ENCODE measurements around the gene GPN2.
"Not testable (repeated sequence)": the region's sequence is repeated elsewhere in the genome, so short reads cannot be mapped to it uniquely, and the experiment has no call there.

Gene GPN2

GRCh38 chr1:26858160-26858559 lies 31.9 kb downstream of the GPN2 start:
- DNase-seq (ENCODE audit: low read depth in 2 of 2) = no peak

DNA sequence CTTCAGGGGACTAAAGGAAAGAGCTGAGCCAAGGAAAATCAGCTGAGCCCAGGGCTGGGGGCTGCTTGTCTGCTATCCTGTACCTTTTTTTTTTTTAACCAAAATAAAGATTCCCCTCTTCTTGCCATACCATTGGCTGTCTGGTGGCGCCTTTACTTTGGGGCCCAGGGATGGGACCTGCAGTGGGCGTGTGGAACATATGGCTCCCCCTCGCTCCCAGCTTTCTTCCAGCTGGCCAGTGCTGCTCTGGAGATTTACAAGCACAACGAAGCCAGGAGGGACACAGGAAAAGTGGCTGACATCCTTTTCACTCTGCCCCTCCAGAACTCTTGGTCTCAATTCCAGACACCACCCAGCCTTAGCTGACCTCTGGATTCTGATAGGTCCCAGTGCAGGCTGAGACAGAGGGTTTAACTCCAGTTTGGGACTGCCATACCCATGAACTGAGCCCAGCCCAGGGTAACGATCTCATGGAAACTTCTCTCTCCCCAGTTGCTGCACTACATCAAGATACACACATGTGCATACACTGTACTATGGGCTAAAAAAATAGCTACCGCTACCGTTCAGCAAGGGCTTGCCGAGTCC lies 32.5 kb downstream of the GPN2 start:
- no peak for DNase-seq (ENCODE audit: low read depth in 2 of 2)

DNA sequence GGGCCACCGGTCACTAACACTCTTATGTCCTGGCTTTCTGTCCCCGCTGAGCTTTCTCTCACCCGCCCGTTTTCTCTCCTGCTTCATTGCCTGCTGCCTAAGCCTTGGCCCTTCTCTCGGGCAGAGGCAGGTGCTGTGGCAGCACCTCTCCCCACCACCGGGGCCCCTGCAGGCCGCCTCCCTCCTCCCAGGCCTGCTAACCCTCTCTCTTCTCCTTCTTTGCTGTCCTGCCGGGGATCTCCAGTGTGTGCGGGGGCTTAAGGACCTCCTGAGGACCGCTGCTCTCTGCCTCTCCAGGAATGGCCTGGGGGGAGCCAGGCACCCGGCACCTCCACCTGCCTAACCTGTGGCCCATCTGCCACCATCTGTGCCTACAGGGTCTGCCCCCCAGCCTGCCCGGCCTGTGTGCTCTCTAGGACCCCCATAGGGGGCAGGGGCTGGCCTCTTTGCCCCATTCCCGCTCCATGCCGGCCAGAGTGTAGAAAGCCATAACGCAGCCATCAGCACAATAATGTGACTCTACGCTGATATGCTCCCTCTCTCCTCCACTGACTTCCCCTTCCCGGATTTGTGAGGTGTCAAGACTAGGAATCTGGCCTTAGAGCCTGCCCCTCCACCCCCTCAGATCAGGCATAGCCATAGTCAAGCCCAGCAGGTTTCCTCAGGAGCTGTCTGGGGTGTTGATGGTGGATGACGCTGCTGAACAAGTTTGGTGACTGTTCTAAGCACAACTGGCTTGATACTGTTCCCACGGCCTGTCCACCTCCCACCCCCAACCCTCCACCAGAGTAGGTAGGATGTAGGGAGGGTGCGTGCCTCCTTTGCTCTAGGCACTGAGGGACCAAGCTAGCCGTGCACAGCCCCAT lies 33.2 kb downstream of the GPN2 start:
- no peak for DNase-seq (ENCODE audit: low read depth in 2 of 2)

DNA sequence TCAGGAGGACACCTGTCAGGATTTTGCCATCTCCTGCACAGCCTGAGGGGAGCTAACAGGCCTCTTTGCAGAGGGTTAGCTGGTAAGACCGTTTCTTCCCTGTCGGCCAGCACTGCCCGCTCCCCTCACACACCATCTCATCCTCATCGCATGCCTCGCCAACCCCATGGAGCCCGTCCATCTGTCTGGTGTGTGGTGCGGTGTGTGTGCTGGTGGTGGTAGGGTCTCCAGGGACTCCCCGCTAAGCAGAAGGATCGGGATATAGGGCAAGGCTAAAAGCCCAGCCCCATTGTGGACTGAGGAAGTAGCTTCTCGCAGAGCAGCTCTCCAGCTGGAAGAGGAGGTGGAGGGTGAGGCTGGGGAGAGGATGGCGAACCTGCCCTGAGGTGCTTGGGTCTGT lies 33.9 kb downstream of the GPN2 start:
- DNase-seq (ENCODE audit: low read depth in 2 of 2) = no peak

- no peak for DNase-seq (ENCODE audit: low read depth in 2 of 2)
These were observed 34.4 kb downstream of the GPN2 start for GRCh38 chr1:26855636-26856035.

DNA sequence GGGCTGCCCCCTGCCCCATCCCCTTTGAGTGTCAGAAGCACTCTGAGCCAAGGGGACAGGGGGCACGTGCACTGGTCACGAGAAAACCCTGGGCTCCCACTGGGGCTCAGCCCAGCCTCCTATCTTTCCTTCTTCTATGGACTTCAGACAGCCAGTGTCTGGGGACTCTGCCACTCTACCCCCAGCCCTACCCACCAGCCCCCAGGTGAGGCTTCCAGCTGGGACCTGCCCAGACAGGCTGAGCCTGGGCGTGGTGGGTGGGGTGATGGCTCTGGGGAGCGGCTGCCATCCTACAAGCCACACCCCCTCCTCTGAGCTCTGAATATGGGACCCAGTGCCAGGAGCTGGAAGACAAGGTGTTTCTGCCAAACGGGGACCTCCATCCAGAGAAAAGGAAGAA lies 35.2 kb downstream of the GPN2 start:
- DNase-seq (ENCODE audit: low read depth in 2 of 2) = no peak

DNA sequence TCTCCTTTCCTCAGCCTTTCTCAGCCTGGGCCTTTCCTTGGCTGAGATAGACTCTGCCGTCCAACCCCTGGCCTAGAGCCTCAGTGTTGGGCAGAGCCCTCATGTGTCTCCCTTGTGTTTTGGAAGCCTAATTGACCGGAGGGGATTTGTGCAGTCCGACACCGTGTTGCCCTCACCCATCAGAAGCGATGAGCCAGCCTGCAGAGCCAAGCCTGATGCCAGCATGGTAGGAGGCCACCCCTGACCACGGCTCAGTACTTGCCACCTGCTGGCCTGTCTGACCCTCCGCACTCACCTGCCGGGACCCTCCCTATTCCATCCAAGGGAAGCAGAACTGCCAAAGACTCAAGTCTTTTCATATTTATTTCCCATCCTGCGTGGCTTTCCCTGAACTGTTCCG lies 36.5 kb downstream of the GPN2 start:
- DNase-seq (ENCODE audit: low read depth in 2 of 2) = no peak

GRCh38 chr1:26853156-26853555 lies 36.9 kb downstream of the GPN2 start:
- DNase-seq (ENCODE audit: low read depth in 2 of 2) = peak; percentile 59 to 75

GRCh38 chr1:26852701-26853100 lies 37.4 kb downstream of the GPN2 start:
- no peak for DNase-seq (ENCODE audit: low read depth in 2 of 2)

- DNase-seq (ENCODE audit: low read depth in 2 of 2) = no peak
These were observed 38.9 kb downstream of the GPN2 start for GRCh38 chr1:26851106-26851684.

DNA sequence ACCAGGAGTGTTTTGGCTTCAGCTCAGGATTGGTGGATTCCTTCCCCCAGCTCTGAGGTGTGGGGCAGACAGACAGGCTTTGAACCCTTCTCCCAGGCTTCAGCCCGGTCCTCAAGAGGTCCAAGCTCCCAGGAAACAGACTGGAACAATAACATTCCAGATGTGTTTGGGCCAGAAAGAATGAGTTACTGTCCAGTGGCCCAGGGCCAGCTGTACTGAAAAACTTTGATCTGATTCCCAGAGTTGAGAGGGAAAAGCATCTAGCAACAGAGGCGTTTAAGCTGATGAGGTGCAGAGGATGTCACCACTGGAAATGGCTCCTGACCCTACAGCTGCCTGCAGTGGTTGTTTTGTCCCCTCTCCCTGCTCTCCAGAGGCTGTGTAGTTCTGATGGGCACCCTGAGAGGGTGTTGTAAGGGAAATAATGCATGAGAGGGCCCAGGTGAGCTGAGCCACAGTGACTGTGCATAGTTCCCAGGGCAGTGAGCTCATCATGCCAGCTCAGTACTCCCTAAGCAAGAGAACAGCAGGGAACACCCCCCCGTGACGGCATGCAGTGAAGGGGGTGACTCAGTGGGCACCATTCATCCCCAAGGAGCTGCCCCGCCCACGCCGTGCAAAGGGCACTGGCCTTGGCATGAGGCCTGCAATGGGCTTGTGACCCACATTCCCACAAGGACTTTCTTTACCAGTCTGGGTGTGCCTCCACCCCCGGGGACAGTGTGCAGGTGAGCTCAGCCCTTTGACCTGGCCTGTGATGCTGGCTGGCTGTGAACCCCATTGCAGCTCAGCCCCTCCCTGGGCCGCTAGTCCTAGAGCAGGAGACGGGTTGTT lies 40.9 kb downstream of the GPN2 start:
- DNase-seq (ENCODE audit: low read depth in 2 of 2) = no peak

DNA sequence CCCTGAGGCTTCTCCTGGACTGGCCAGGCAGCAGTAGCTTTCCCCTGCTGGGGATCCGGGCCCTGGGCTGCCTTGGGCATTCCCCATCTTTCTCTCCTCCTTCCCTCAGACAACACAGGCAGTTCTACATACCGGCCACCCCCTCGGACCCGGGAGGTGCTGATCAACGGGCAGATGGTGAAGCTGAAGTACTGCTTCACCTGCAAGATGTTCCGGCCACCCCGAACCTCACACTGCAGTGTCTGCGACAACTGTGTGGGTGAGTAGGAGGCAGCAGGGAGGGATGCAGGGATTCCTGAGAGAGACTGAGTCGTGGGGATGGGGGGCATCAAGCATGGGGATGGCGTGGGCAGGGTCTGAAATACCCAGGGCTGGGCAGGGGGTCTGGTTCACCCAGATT lies 41.6 kb downstream of the GPN2 start:
- no peak for DNase-seq (ENCODE audit: low read depth in 2 of 2)

- not testable (repeated sequence) for DNase-seq (ENCODE audit: low read depth in 2 of 2)
These were observed 42.3 kb downstream of the GPN2 start for GRCh38 chr1:26847826-26848225.

DNA sequence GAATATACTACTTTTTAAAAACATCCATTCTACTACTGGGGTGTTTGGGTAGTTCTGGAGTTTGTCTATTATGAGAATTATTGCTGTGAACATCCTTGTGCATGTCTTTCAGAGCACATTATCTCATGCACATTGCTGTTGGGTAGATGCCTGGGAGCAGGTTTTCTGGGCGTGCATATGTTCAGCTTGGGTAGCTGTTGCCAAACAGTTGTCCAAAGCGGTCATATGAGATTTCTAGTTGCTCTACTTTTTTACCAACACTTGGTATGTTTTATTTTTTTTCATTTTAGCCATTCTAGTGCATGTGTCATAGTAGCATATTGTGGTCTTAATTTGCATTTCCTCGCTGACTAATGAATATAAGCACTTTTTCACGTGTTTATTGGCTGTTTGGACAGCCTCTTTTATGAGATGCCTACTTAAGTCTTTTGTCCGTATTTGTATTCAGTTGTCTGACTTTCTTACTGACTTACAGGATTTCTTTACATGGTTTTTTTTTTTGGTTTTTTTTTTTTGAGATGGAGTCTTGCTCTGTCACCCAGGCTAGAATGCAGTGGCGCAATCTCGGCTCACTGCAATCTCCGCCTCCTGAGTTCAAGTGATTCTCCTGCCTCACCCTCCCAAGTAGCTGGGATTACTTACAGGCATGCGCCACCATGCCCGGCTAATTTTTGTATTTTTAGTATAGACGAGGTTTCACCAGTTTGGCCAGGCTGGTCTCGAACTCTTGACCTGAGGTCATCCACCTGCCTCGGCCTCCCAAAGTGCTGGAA lies 45.5 kb downstream of the GPN2 start:
- no peak for DNase-seq (ENCODE audit: low read depth in 2 of 2)

- no peak for DNase-seq (ENCODE audit: low read depth in 2 of 2)
These were observed 50.3 kb downstream of the GPN2 start for GRCh38 chr1:26839779-26840178.

DNA sequence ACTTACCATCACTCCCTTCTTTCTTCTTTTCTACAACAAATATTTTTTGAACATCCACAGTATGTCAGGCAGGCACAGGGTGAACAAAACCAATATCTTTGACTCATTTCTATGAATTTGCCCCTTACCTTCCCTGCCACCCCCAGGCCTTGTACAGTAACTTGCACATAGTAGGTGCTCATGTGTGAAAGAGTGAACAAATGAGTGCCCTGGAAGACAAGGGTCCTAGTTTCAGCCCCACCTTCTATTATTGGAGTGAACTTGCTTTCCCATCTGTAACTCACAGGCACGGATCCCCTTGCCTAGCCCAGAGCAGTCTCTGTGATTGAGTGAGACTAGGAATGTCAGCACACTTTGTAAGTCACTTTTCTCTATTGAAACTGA lies 50.8 kb downstream of the GPN2 start:
- DNase-seq (ENCODE audit: low read depth in 2 of 2) = no peak

GRCh38 chr1:26838474-26839338 lies 51.4 kb downstream of the GPN2 start:
- no peak for DNase-seq (ENCODE audit: low read depth in 2 of 2)

GRCh38 chr1:26837665-26838064 lies 52.4 kb downstream of the GPN2 start:
- not testable (repeated sequence) for DNase-seq (ENCODE audit: low read depth in 2 of 2)

DNA sequence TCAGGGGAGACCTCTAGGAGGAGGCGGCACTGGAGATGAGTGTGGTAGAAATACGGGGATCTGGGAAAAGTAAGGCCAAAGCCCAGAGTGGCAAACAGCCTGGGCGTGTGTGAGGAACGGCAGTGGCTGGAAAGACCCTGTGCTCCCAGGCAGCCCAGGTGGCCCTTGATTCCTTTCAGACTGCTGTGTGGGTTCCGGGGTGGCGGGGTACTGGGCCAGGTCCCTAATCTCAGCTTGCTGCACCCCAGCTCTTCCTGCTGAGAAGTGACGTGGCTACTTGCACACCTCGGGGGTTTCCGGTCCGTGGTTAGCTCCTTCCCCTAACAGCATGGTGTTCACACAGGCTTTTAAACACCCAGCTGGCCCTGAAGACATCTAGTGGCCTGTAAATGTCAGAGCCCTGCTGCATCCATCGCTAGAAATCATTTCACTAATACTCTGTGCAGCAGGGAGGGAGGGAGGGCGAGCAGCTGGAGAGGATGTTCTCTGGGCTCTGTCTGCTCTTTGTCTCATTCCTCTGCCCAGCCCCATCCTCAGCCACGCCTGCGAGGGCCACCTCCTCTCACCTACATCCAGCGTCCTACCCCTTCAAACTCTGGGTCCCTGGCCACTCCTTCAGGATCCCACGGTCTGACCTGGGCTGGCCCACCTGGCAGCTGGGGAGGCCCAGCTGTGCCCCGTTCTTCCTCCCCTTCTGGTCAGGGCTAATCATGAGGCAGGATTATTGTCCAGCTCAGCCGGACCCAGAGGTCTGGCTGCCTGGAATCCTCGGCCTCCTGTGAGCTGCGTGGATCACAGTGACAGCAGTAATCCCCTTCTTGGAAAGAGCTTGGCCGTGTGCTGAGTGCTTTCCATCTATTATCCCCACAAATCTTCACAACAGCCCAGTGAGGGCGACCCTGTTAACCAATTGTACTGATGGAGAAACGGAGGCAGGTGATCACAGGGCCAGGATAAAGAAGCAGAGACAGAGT lies 56.4 kb downstream of the GPN2 start:
- DNase-seq (ENCODE audit: low read depth in 2 of 2) = peak; percentile 74 to 84

Data from stimulated activated CD8-positive, alpha-beta memory T cell treated with anti-CD3 and anti-CD28 coated beads, Interleukin-2, amount 100 ng/mL, for 1 hour (primary cell).